ENCODE results near the gene ZNF208. TPM values are rescaled to one million over a fixed set of nuclear protein-coding genes. Genes with fewer than 3 reads are reported as not detected.

The ZNF208 gene
- total RNA-seq, 1 experiment from 2014 or later: not detected

DNA sequence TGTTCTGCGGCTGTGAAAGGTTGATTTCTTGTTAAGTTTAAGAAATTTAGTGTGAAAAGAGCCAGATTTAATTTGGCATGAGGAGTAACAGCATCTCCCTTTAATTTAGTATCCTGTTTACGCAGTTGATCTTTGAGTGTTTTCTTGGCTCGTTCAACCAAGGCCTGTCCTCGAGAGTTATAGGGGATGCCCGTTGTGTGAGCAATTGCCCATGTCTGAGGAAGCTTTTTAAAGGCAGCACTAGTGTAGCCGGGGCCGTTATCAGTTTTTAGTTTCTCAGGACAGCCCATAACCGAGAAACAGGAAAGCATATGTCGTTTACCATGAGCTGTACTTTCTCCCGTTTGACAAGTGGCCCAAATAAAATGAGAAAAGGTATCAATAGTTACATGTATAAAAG, 127.2 kb downstream of the ZNF208 start (continued):
- TF ChIP-seq FOXP4 (CRISPR knock-in tag; IDR thresholded peaks at IDR 0.05): no peak
- no peak for TF ChIP-seq TP53 (CRISPR knock-in tag; IDR thresholded peaks at IDR 0.05)
- TF ChIP-seq RELA (CRISPR knock-in tag; IDR thresholded peaks at IDR 0.05; ENCODE audit: borderline replicate concordance): no peak

Other genes starting within 250 kb of the ZNF208 start
- gene ZNF100, start 243.4 kb downstream of the ZNF208 start, total RNA-seq (2021): 21.9 to 24.3 TPM (median 23.6 TPM) in 3 replicates
- 37.9 to 55.2 TPM (median 38.5 TPM) in 3 replicates for gene ZNF43, start 174.8 kb downstream of the ZNF208 start, total RNA-seq (2021)
- not detected in 3 replicates for gene ZNF257, start 41.5 kb upstream of the ZNF208 start, total RNA-seq (2021)
- not detected in 3 replicates for gene ZNF676, start 186.0 kb upstream of the ZNF208 start, total RNA-seq (2021)

Data from WTC11 (cell line).